ENCODE data around the gene TEX28.

GRCh38 chrX:154334496-154334895 lies 39.6 kb upstream of the TEX28 start:
- TF ChIP-seq FOXM1 (IDR thresholded peaks at IDR 0.05; ENCODE audit: borderline replicate concordance, low read depth) (no peak), MAX (IDR thresholded peaks at IDR 0.05) (no peak), RAD21 (IDR thresholded peaks at IDR 0.05; ENCODE audit: low read depth) (no peak), REST (IDR thresholded peaks at IDR 0.05; ENCODE audit: low read depth) (no peak), YY1 (IDR thresholded peaks at IDR 0.05; ENCODE audit: low read depth) (no peak), CREB1 (IDR thresholded peaks at IDR 0.05; ENCODE audit: low read depth) (no peak), TAF1 (IDR thresholded peaks at IDR 0.05; ENCODE audit: low read depth) (no peak), EP300 (IDR thresholded peaks at IDR 0.05; ENCODE audit: borderline replicate concordance) (no peak), ZBTB7A (IDR thresholded peaks at IDR 0.05; ENCODE audit: low read depth) (no peak), CEBPB (IDR thresholded peaks at IDR 0.05) (no peak), TEAD4 (IDR thresholded peaks at IDR 0.05) (no peak), TCF12 (IDR thresholded peaks at IDR 0.05; ENCODE audit: low read depth) (no peak), NFIC (IDR thresholded peaks at IDR 0.05) (no peak), USF1 (IDR thresholded peaks at IDR 0.05) (no peak)

Measured in Ishikawa (cell line).